GM18951 (cell line): ENCODE results near the gene CTSO.

Source experiments
- POLR2A ChIP-seq: IDR thresholded peaks from 4 replicates; pipeline ENCODE4 v1.6.1; 2011; ENCODE audit warnings: mild to moderate bottlenecking; ENCODE audit not compliant: insufficient read length, insufficient read depth; ENCODE audit errors: extremely low read depth
- in situ Hi-C: fragments of 300-500 bp; cut with MboI; formaldehyde crosslinking; loops from one replicate; pipeline ENCODE4 v1.12.0; 2022; ENCODE audit warnings: low sequenced_read_pairs, mixed read lengths, inconsistent platforms; ENCODE audit not compliant: unreplicated experiment

The CTSO gene

GRCh38 chr4:155953151-155954117 is at the start of gene CTSO:
TSS of gene CTSO (minus strand) at chr4:155953866. CDS start at chr4:155953847, 19 bp downstream.
- in situ Hi-C loops, result loop anchor here (5.0 kb wide), 1 partner anchor 141 kb away; no protein-coding TSS in a partner anchor
- peak; percentile 92 for TF ChIP-seq POLR2A

- TF ChIP-seq POLR2A, result no peak
- in situ Hi-C loops, result no loop called here
Observed at GRCh38 chr4:156000491-156000890, 46.8 kb upstream of the CTSO start.

- in situ Hi-C loops, result no loop called here
- TF ChIP-seq POLR2A, result no peak
Observed at GRCh38 chr4:155999725-156000124, 46.1 kb upstream of the CTSO start.

GRCh38 chr4:155995069-155995468 is 41.4 kb upstream of the CTSO start:
- in situ Hi-C loops, result no loop called here
- no peak for TF ChIP-seq POLR2A

- in situ Hi-C loops, result no loop called here
- no peak for TF ChIP-seq POLR2A
Observed at GRCh38 chr4:155984106-155984797, 30.6 kb upstream of the CTSO start.

- no peak for TF ChIP-seq POLR2A
- in situ Hi-C loops, result no loop called here
Observed at GRCh38 chr4:155982736-155983385, 29.2 kb upstream of the CTSO start.

GRCh38 chr4:155978810-155979209 is 25.1 kb upstream of the CTSO start:
- in situ Hi-C loops, result no loop called here
- no peak for TF ChIP-seq POLR2A

- in situ Hi-C loops, result no loop called here
- TF ChIP-seq POLR2A, result no peak
Observed at GRCh38 chr4:155975511-155975910, 21.8 kb upstream of the CTSO start.

GRCh38 chr4:155974996-155975395 is 21.3 kb upstream of the CTSO start:
- TF ChIP-seq POLR2A, result no peak
- in situ Hi-C loops, result no loop called here

GRCh38 chr4:155974476-155974749 is 20.7 kb upstream of the CTSO start:
- no peak for TF ChIP-seq POLR2A
- in situ Hi-C loops, result no loop called here

- TF ChIP-seq POLR2A, result no peak
- in situ Hi-C loops, result no loop called here
Observed at GRCh38 chr4:155973639-155974475, 20.2 kb upstream of the CTSO start.

- TF ChIP-seq POLR2A, result no peak
- in situ Hi-C loops, result no loop called here
Observed at GRCh38 chr4:155972098-155972497, 18.4 kb upstream of the CTSO start.

- in situ Hi-C loops, result no loop called here
- no peak for TF ChIP-seq POLR2A
Observed at GRCh38 chr4:155966731-155967395, 13.2 kb upstream of the CTSO start.

GRCh38 chr4:155966171-155966570 is 12.5 kb upstream of the CTSO start:
- no peak for TF ChIP-seq POLR2A
- in situ Hi-C loops, result no loop called here
